ENCODE results near the gene NKPD1. TPM values are rescaled to one million over a fixed set of nuclear protein-coding genes. Genes with fewer than 3 reads are reported as not detected.

NKPD1 gene
- total and polyA plus RNA-seq, 10 of the 15 experiments (the other 5 are each of a cell fraction or from before 2014, with no cell fraction given): 0.05 to 0.18 (median 0.06) TPM; not detected in 7

- Histone ChIP-seq H3K79me2 (ENCODE audit: control insufficient read depth, insufficient read depth, low read length) (peaks cover 56% of the 10 kb centered on the region), H3K27ac (ENCODE audit: control insufficient read depth, insufficient read depth) (no peak overlapping the region), H3K36me3 (ENCODE audit: control insufficient read depth in 2 of 2, insufficient read depth in 2 of 2, low read length in 1 of 2) (peaks cover 0 to 9% of the 10 kb centered on the region in 2 experiments; a peak in 3 of 4 replicates), H3K4me1 (ENCODE audit: control insufficient read depth, insufficient read depth, low read length) (peaks cover 51% of the 10 kb centered on the region), H4K20me1 (ENCODE audit: control insufficient read depth, insufficient read depth) (no peaks in the 10 kb centered on the region), H3K9me3 (replicated peaks; ENCODE audit: control insufficient read depth, insufficient read depth, low read length) (no peaks in the 10 kb centered on the region), H3K9ac (ENCODE audit: control insufficient read depth, insufficient read depth, low read length) (no peak overlapping the region), H2AFZ (ENCODE audit: control insufficient read depth, low read depth, low read length) (no peak overlapping the region), H3K27me3 (replicated peaks in 1 of 2; ENCODE audit: control insufficient read depth in 2 of 2, insufficient read depth in 2 of 2, low read length in 1 of 2) (no peaks in the 10 kb centered on the region), H3K4me3 (no peak overlapping the region), H3K4me2 (ENCODE audit: control insufficient read depth, insufficient read depth) (no peak overlapping the region)
- in situ Hi-C loops (cut with MboI) (no loop called here), intact Hi-C loops (cut with micrococcal nuclease; ENCODE audit: unreplicated experiment) (no loop called here)
- WGBS (ENCODE audit: insufficient coverage, insufficient replicate concordance, low lambda C conversion rate, missing lambda C conversion rate): 86% methylated on average over 5 of the region's 6 CpGs
- ChIA-PET CTCF (interaction anchor here (1.4 kb wide), 1 partner anchor 63 kb away, joined by 3 read pairs; no protein-coding TSS in a partner anchor), RAD21 (ENCODE audit: unreplicated experiment) (interaction anchor here (0.9 to 2.2 kb wide), 4 partner anchors 13 to 56 kb away, joined by 3 to 6 read pairs (median 4); partner anchors contain the start of genes BLOC1S3, PPP1R37 and TRAPPC6A), POLR2A (interaction anchor here (0.8 to 1.7 kb wide), 2 partner anchors 43 to 107 kb away, joined by 4 to 5 read pairs; no protein-coding TSS in a partner anchor), SMC1A (ENCODE audit: uncharacterized antibody, unreplicated experiment) (interaction anchor here (0.8 to 1.9 kb wide), 2 partner anchors 14 to 31 kb away, joined by 4 to 6 read pairs; no protein-coding TSS in a partner anchor)
- no TSS peak for BruUV-seq (replicated peaks)
- no peak for TF ChIP-seq SREBF1 (IDR thresholded peaks at IDR 0.05; ENCODE audit: low read length)
- no peak for TF ChIP-seq ZNF274 (IDR thresholded peaks at IDR 0.05; ENCODE audit: insufficient read depth, insufficient read length)
- TF ChIP-seq PAX5 (IDR thresholded peaks at IDR 0.05; ENCODE audit: borderline replicate concordance, low read depth, low read length): no peak
- TF ChIP-seq SUZ12 (IDR thresholded peaks at IDR 0.05; ENCODE audit: unreplicated experiment): no peak
- no peak for TF ChIP-seq ELK1 (IDR thresholded peaks at IDR 0.05; ENCODE audit: low read depth, low read length)
- no peak for TF ChIP-seq NRF1 (conservative IDR thresholded peaks at IDR 0.05; ENCODE audit: low read depth, low read length)
- TF ChIP-seq RB1 (IDR thresholded peaks at IDR 0.05; ENCODE audit: borderline replicate concordance): no peak
- TF ChIP-seq DPF2 (IDR thresholded peaks at IDR 0.05): no peak
- no peak for TF ChIP-seq EED (IDR thresholded peaks at IDR 0.05; ENCODE audit: low read depth)
- ATAC-seq (no peak), FAIRE-seq (no peak), DNase-seq (ENCODE audit: low read depth, low spot score) (no peak)
Observed at GRCh38 chr19:45122832-45123231, 38.0 kb downstream of the NKPD1 start.
